Erythroblast (primary cell): ENCODE data around the gene EMC10.

ENCODE experiments used
- GATA1 ChIP-seq: IDR thresholded peaks from 2 replicates; pipeline ENCODE4 v1.6.1; 2011; ENCODE audit warnings: low read depth, mild to moderate bottlenecking, control low read depth, low read length, moderate library complexity
- POLR2A ChIP-seq: IDR thresholded peaks from 2 replicates; pipeline ENCODE4 v1.6.1; 2011; ENCODE audit warnings: mild to moderate bottlenecking, low read length

DNA sequence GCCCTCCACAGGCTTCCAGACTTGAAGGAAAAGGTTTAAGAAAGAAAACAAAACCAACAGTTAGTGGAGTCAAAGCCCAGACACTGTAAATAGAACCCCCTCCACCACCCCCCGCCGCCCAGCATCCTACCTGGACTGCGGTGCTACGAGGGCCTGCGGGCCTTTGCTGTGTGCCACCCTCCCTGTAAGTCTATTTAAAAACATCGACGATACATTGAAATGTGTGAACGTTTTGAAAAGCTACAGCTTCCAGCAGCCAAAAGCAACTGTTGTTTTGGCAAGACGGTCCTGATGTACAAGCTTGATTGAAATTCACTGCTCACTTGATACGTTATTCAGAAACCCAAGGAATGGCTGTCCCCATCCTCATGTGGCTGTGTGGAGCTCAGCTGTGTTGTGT lies 6.6 kb downstream of the EMC10 start:
- no peak for TF ChIP-seq POLR2A
- TF ChIP-seq GATA1: no peak
